SK-N-SH (cell line): ENCODE data around the gene PCBP4. TPM values are rescaled to one million over a fixed set of nuclear protein-coding genes. Genes with fewer than 3 reads are reported as not detected.

Experiments
- CTCF ChIA-PET: fragments of 300-600, 350-600 bp; formaldehyde crosslinking; extraction: SDS; loops from one replicate; lab custom pipeline; 2021; lab: Yijun Ruan, JAX
- POLR2A ChIA-PET: fragments of 350-600 bp; sonication (Branson Sonifier 250); formaldehyde crosslinking; extraction: SDS; loops from one replicate; lab custom pipeline; 2020; ENCODE audit warnings: antibody characterized with exemption, inconsistent platforms; lab: Yijun Ruan, JAX
- DNase-seq: peaks from one replicate; pipeline ENCODE4 v3.0.0; 2012
- H2AFZ ChIP-seq: fragments of 200-600 bp; sonication (generic); 2 replicates; pipeline ENCODE4 v1.8.1; 2016; ENCODE audit warnings: antibody characterized with exemption, mild to moderate bottlenecking, low read depth
- H3F3A ChIP-seq: fragments of 200-600 bp; sonication (generic); replicated peaks from 2 replicates; pipeline ENCODE3; 2016; ENCODE audit warnings: antibody characterized with exemption, mild to moderate bottlenecking; ENCODE audit not compliant: insufficient read depth
- H3K27ac ChIP-seq, 2 experiments: fragments of 200-500 bp in 1 of 2; fragments of 200-600 bp in 1 of 2; sonication (Bioruptor generic) in 1 of 2; sonication (generic), shearing (Covaris generic) in 1 of 2; 2 replicates each; pipeline versions ENCODE4 v1.5.1 to v1.6.1; 2014 to 2016; ENCODE audit warnings: low read depth in 2 of 2, inconsistent platforms in 1 of 2, low read length in 1 of 2, mild to moderate bottlenecking in 1 of 2, mixed read lengths in 1 of 2
- H3K27me3 ChIP-seq: fragments of 200-600 bp; sonication (generic), shearing (Covaris generic); 2 replicates; pipeline ENCODE4 v1.6.1; 2016; ENCODE audit warnings: mixed run types; ENCODE audit not compliant: insufficient read depth
- H3K36me3 ChIP-seq, 2 experiments: fragments of 200-500 bp in 1 of 2; fragments of 200-600 bp in 1 of 2; sonication (Bioruptor generic) in 1 of 2; sonication (generic) in 1 of 2; replicated peaks in 1 of 2; 2 replicates each; pipeline versions ENCODE3 to v1.5.1; 2014 to 2016; ENCODE audit warnings: low read length in 1 of 2, mild to moderate bottlenecking in 1 of 2; ENCODE audit not compliant: insufficient read depth in 2 of 2, control insufficient read depth in 1 of 2
- H3K4me1 ChIP-seq, 2 experiments: fragments of 200-500 bp in 1 of 2; fragments of 200-600 bp in 1 of 2; sonication (Bioruptor generic) in 1 of 2; sonication (generic), shearing (Covaris generic) in 1 of 2; 2 replicates each; pipeline versions ENCODE4 v1.5.1 to v1.6.1; 2014 to 2016; ENCODE audit warnings: low read depth in 1 of 2, low read length in 1 of 2, mixed run types in 1 of 2; ENCODE audit not compliant: insufficient read depth in 2 of 2, control insufficient read depth in 1 of 2
- H3K4me2 ChIP-seq: fragments of 200-600 bp; sonication (generic), shearing (Covaris generic); 2 replicates; pipeline ENCODE4 v1.6.1; 2017; ENCODE audit warnings: mixed run types
- H3K4me3 ChIP-seq, 2 experiments: fragments of 200-500 bp in 1 of 2; fragments of 200-600 bp in 1 of 2; sonication (Bioruptor generic) in 1 of 2; sonication (generic), shearing (Covaris generic) in 1 of 2; 2 replicates each; pipeline versions ENCODE4 v1.5.1 to v1.8.1; 2014 to 2016; ENCODE audit warnings: low read depth in 2 of 2, inconsistent platforms in 1 of 2, low read length in 1 of 2, mild to moderate bottlenecking in 1 of 2, mixed read lengths in 1 of 2, moderate library complexity in 1 of 2
- H3K79me2 ChIP-seq: fragments of 200-600 bp; sonication (generic); 2 replicates; pipeline ENCODE4 v1.8.1; 2017; ENCODE audit warnings: mild to moderate bottlenecking; ENCODE audit not compliant: insufficient read depth
- H3K9ac ChIP-seq: fragments of 200-600 bp; sonication (generic); 2 replicates; pipeline ENCODE4 v1.6.1; 2017; ENCODE audit warnings: mixed run types
- H3K9me2 ChIP-seq: fragments of 200-600 bp; sonication (generic); 2 replicates; pipeline ENCODE4 v1.6.1; 2017; ENCODE audit warnings: mixed run types
- H3K9me3 ChIP-seq: fragments of 200-600 bp; sonication (generic); 2 replicates; pipeline ENCODE4 v1.6.1; 2017; ENCODE audit warnings: mixed run types, mild to moderate bottlenecking, moderate library complexity
- H4K20me1 ChIP-seq: fragments of 200-600 bp; sonication (generic); 2 replicates; pipeline ENCODE4 v1.6.1; 2017; ENCODE audit warnings: mild to moderate bottlenecking, mixed run types; ENCODE audit not compliant: insufficient read depth
- ELF1 ChIP-seq: IDR thresholded peaks from 2 replicates; pipeline ENCODE4 v1.4.0; 2012
- FOXJ3 ChIP-seq: sonication (generic); formaldehyde crosslinking; IDR thresholded peaks from 2 replicates; pipeline ENCODE4 v1.5.1; 2020; ENCODE audit warnings: mild to moderate bottlenecking, missing genetic modification reagents
- FOXM1 ChIP-seq: IDR thresholded peaks from 2 replicates; pipeline ENCODE4 v1.4.0; 2012; ENCODE audit warnings: low read depth, mild to moderate bottlenecking
- JUND ChIP-seq: IDR thresholded peaks from 2 replicates; pipeline ENCODE4 v1.4.0; 2012
- SIN3A ChIP-seq: IDR thresholded peaks from 2 replicates; pipeline ENCODE4 v1.6.1; 2012; ENCODE audit warnings: low read depth, mild to moderate bottlenecking, low read length, moderate library complexity, borderline replicate concordance
- TAF1 ChIP-seq: IDR thresholded peaks from 2 replicates; pipeline ENCODE4 v1.6.1; 2012; ENCODE audit warnings: low read depth, mild to moderate bottlenecking, low read length, moderate library complexity, borderline replicate concordance
- TEAD4 ChIP-seq: IDR thresholded peaks from 2 replicates; pipeline ENCODE4 v1.4.0; 2012; ENCODE audit warnings: mild to moderate bottlenecking, borderline replicate concordance; ENCODE audit not compliant: insufficient read depth
- WGBS: methylation state at CpG from one replicate; pipeline ENCODE4 v1.1.6; 2017; ENCODE audit warnings: low lambda C conversion rate; 5-methylcytosine and 5-hydroxymethylcytosine counted together
- polyA plus RNA-seq, 3 experiments: library from polyadenylated mRNA; depleted of rRNA; stranded (reverse); fragments of >200 nt; gene quantifications; 2 replicates each; pipeline ENCODE4 v1.2.3, GENCODE V29; 2012
- TF ChIP-seq, protein P1 (sequence below): IDR thresholded peaks from 2 replicates; pipeline ENCODE4 v1.4.0; 2012; ENCODE audit warnings: low read depth, borderline replicate concordance
- TF ChIP-seq, protein P2 (sequence below): fragments of 150-350 bp; IDR thresholded peaks from 2 replicates; pipeline ENCODE4 v1.6.1; 2016; ENCODE audit warnings: mild to moderate bottlenecking, low read depth, low read length
- TF ChIP-seq, protein P3 (sequence below): IDR thresholded peaks from 2 replicates; pipeline ENCODE4 v1.6.1; 2012; ENCODE audit warnings: mild to moderate bottlenecking, low read depth, low read length, moderate library complexity

Gene PCBP4
- polyA plus RNA-seq, 1 of the 3 experiments (the other 2 are of a cell fraction), result 97.4 TPM

DNA sequence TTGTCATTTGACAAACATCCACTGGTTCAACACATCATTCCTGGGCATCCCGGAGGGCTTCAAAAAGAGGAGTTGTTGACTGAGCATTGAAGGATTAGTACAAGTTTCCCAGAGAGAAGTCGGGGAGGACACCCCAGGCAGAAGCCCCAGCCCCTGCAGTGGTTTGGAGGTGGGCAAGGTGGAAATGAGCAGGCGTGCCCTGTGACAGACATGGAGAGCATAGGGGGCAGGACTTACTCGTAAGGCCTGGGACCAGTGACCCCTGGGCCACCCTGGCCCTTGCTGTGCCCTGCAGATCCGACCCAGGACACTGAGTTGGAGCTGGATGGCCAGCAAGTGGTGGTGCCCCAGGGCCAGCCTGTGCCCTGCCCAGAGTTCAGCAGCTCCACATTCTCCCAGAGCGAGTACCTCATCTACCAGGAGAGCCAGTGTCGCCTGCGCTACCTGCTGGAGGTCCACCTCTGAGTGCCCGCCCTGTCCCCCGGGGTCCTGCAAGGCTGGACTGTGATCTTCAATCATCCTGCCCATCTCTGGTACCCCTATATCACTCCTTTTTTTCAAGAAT, 19.2 kb downstream of the PCBP4 start:
- DNase-seq, result no peak
- 86% methylated on average over 7 of the region's 10 CpGs for WGBS
- Histone ChIP-seq H3F3A (peaks cover 6% of the 10 kb centered on the region), H4K20me1 (no peaks in the 10 kb centered on the region), H3K9me2 (no peaks in the 10 kb centered on the region), H3K4me3 (no peak overlapping the region), H3K27me3 (no peaks in the 10 kb centered on the region), H2AFZ (no peak overlapping the region), H3K4me2 (no peak overlapping the region), H3K9ac (no peak overlapping the region), H3K27ac (no peak overlapping the region), H3K36me3 (peaks cover 0 to 2% of the 10 kb centered on the region in 2 experiments), H3K4me1 (peaks cover 3% of the 10 kb centered on the region in 2 experiments; a peak in 2 of 4 replicates), H3K9me3 (no peaks in the 10 kb centered on the region), H3K79me2 (no peaks in the 10 kb centered on the region)
- ChIA-PET CTCF (interaction anchor here (2.0 kb wide), 1 partner anchor 25 kb away, joined by 14 read pairs; the partner anchor contains the start of gene ABHD14B), POLR2A (no interaction called here)
- TF ChIP-seq FOXJ3 (CRISPR knock-in tag) (no peak), JUND (no peak)

DNA sequence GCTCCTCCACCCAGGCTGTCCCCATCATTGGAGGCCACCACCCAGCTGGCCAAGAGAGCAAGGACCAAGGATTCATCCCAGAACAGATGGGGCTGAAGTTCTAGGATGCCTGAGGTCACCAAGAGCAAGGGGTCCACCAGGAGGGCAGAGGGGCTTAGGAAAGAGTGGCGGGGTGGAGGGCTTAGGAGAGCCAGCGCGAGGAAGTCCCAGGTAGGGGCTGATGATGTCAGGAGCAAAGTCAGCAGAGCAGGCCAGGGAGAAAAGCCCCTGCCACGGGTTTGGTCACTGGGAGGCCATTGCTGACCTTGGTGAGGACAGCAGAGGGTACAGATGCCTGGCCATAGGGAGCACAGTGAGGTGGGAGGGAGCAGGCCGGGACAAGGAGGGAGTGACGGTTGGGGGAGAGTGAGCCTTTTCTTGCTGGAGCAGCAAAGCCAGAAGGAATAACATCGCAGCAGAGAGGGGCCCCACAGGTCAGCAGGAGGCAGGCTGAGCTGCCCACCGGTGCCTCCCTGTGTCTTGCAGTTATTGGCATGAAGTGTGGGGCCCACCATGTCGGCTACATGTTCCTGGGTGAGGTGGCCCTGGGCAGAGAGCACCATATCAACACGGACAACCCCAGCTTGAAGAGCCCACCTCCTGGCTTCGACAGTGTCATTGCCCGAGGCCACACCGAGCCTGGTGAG, 19.9 kb downstream of the PCBP4 start:
- Histone ChIP-seq H3K9ac (no peak overlapping the region), H3K9me2 (no peaks in the 10 kb centered on the region), H3K36me3 (peaks cover 0 to 2% of the 10 kb centered on the region in 2 experiments), H3K79me2 (no peaks in the 10 kb centered on the region), H3K27ac (no peak overlapping the region), H4K20me1 (no peaks in the 10 kb centered on the region), H2AFZ (no peak overlapping the region), H3K27me3 (no peaks in the 10 kb centered on the region), H3K4me1 (peaks cover 10% of the 10 kb centered on the region in 2 experiments; a peak in 3 of 4 replicates), H3F3A (peaks cover 3% of the 10 kb centered on the region), H3K4me3 (no peak overlapping the region), H3K9me3 (no peaks in the 10 kb centered on the region), H3K4me2 (no peak overlapping the region)
- no peak for DNase-seq
- TF ChIP-seq SIN3A (no peak), TEAD4 (no peak), ELF1 (no peak), TAF1 (no peak), JUND (no peak), FOXM1 (no peak)
- TF ChIP-seq, protein P1, sequence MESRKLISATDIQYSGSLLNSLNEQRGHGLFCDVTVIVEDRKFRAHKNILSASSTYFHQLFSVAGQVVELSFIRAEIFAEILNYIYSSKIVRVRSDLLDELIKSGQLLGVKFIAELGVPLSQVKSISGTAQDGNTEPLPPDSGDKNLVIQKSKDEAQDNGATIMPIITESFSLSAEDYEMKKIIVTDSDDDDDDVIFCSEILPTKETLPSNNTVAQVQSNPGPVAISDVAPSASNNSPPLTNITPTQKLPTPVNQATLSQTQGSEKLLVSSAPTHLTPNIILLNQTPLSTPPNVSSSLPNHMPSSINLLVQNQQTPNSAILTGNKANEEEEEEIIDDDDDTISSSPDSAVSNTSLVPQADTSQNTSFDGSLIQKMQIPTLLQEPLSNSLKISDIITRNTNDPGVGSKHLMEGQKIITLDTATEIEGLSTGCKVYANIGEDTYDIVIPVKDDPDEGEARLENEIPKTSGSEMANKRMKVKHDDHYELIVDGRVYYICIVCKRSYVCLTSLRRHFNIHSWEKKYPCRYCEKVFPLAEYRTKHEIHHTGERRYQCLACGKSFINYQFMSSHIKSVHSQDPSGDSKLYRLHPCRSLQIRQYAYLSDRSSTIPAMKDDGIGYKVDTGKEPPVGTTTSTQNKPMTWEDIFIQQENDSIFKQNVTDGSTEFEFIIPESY, result no peak
- TF ChIP-seq, protein P2, sequence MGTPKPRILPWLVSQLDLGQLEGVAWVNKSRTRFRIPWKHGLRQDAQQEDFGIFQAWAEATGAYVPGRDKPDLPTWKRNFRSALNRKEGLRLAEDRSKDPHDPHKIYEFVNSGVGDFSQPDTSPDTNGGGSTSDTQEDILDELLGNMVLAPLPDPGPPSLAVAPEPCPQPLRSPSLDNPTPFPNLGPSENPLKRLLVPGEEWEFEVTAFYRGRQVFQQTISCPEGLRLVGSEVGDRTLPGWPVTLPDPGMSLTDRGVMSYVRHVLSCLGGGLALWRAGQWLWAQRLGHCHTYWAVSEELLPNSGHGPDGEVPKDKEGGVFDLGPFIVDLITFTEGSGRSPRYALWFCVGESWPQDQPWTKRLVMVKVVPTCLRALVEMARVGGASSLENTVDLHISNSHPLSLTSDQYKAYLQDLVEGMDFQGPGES, result no peak
- TF ChIP-seq, protein P3, sequence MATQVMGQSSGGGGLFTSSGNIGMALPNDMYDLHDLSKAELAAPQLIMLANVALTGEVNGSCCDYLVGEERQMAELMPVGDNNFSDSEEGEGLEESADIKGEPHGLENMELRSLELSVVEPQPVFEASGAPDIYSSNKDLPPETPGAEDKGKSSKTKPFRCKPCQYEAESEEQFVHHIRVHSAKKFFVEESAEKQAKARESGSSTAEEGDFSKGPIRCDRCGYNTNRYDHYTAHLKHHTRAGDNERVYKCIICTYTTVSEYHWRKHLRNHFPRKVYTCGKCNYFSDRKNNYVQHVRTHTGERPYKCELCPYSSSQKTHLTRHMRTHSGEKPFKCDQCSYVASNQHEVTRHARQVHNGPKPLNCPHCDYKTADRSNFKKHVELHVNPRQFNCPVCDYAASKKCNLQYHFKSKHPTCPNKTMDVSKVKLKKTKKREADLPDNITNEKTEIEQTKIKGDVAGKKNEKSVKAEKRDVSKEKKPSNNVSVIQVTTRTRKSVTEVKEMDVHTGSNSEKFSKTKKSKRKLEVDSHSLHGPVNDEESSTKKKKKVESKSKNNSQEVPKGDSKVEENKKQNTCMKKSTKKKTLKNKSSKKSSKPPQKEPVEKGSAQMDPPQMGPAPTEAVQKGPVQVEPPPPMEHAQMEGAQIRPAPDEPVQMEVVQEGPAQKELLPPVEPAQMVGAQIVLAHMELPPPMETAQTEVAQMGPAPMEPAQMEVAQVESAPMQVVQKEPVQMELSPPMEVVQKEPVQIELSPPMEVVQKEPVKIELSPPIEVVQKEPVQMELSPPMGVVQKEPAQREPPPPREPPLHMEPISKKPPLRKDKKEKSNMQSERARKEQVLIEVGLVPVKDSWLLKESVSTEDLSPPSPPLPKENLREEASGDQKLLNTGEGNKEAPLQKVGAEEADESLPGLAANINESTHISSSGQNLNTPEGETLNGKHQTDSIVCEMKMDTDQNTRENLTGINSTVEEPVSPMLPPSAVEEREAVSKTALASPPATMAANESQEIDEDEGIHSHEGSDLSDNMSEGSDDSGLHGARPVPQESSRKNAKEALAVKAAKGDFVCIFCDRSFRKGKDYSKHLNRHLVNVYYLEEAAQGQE, result no peak
- CTCF ChIA-PET, result interaction anchor here (1.5 to 2.0 kb wide), 2 partner anchors 8 to 26 kb away, joined by 3 to 14 read pairs; partner anchors contain the start of genes ABHD14B and GPR62
- POLR2A ChIA-PET, result no interaction called here
- 81% methylated on average over 11 of the region's 13 CpGs for WGBS
